Uterus (tissue), 4 donors: ENCODE results near the gene CD101. TPM values are rescaled to one million over a fixed set of nuclear protein-coding genes. Genes with fewer than 3 reads are reported as not detected.

Experiments
- DNase-seq, 2 donors: peaks; one replicate each; pipeline ENCODE4 v3.0.0-alpha.2; 2019 to 2020
- H3K27ac ChIP-seq, 2 donors: fragments of 200-600 bp; sonication (generic); 1 replicate in 1 of 2; 2 replicates in 1 of 2; pipeline ENCODE4 v1.5.1; 2016 to 2018
- H3K27me3 ChIP-seq, 2 donors: fragments of 200-600 bp; sonication (generic); one replicate each; pipeline ENCODE4 v1.5.1; 2018 to 2019; ENCODE audit warnings: control low read depth in 1 of 2
- H3K36me3 ChIP-seq, 2 donors: fragments of 200-600 bp; sonication (generic); one replicate each; pipeline ENCODE4 v1.5.1; 2019; ENCODE audit warnings: control low read depth in 1 of 2
- H3K4me1 ChIP-seq, 2 donors: fragments of 200-600 bp; sonication (generic); one replicate each; pipeline ENCODE4 v1.5.1; 2018 to 2019; ENCODE audit warnings: control low read depth in 1 of 2
- H3K4me3 ChIP-seq, 2 donors: fragments of 200-600 bp; sonication (generic); 1 replicate in 1 of 2; 2 replicates in 1 of 2; pipeline ENCODE4 v1.5.1; 2018 to 2019; ENCODE audit warnings: mild to moderate bottlenecking in 1 of 2
- H3K9me3 ChIP-seq, 2 donors: fragments of 200-600 bp; sonication (generic); one replicate each; pipeline ENCODE4 v1.5.1; 2019; ENCODE audit warnings: control low read depth in 1 of 2
- CTCF ChIP-seq, 4 experiments: fragments of 200-600 bp in 2 of 4; fragments of 450-650 bp in 2 of 4; sonication (generic) in 2 of 4; IDR thresholded peaks; one replicate each; pipeline ENCODE4 v1.5.1; 2016 to 2019; ENCODE audit warnings: antibody characterized with exemption in 4 of 4, mild to moderate bottlenecking in 2 of 4, moderate library complexity in 1 of 4
- POLR2A ChIP-seq, 2 donors: fragments of 450-650 bp; IDR thresholded peaks; one replicate each; pipeline ENCODE4 v1.6.1; 2016; ENCODE audit warnings: antibody characterized with exemption in 2 of 2, mild to moderate bottlenecking in 1 of 2, moderate library complexity in 1 of 2
- intact Hi-C: fragments of 100-400 bp; cut with DNase I; formaldehyde crosslinking; loops from one replicate; pipeline ENCODE4 v1.15.1; 2023; ENCODE audit warnings: low total_unique reads
- total RNA-seq, 4 donors: library from RNA; depleted of rRNA in 3 of 4; stranded (reverse); fragments of >200 nt in 3 of 4; gene quantifications; one replicate each; pipeline versions ENCODE4 v1.1.0 to v1.2.4, GENCODE V29; 2014 to 2023
- donor health status: DM: yes; HTN: yes; CAD: no.

Gene CD101
- total RNA-seq, 4 donors from 2014 or later, result 2.1 to 4.1 (median 2.6) TPM; not detected in 1

GRCh38 chr1:117047271-117047670, 45.7 kb downstream of the CD101 start:
- H3K27ac ChIP-seq, result no peak overlapping the region
- DNase-seq, result no peak
- H3K9me3 ChIP-seq, result no peaks in the 10 kb centered on the region
- H3K27me3 ChIP-seq, result no peaks in the 10 kb centered on the region
- no peaks in the 10 kb centered on the region for H3K4me1 ChIP-seq
- H3K4me3 ChIP-seq, result no peak overlapping the region
- no peaks in the 10 kb centered on the region for H3K36me3 ChIP-seq
- TF ChIP-seq POLR2A (IDR thresholded peaks at IDR 0.05) (no peak), CTCF (IDR thresholded peaks at IDR 0.05) (no peak)
- intact Hi-C loops, result no loop called here

GRCh38 chr1:117049857-117050256, 48.3 kb downstream of the CD101 start:
- no peak for DNase-seq
- H3K27ac ChIP-seq, result no peak overlapping the region
- no peaks in the 10 kb centered on the region for H3K27me3 ChIP-seq
- intact Hi-C loops, result no loop called here
- H3K4me3 ChIP-seq, result no peak overlapping the region
- no peaks in the 10 kb centered on the region for H3K4me1 ChIP-seq
- H3K36me3 ChIP-seq, result no peaks in the 10 kb centered on the region
- TF ChIP-seq POLR2A (IDR thresholded peaks at IDR 0.05) (no peak), CTCF (IDR thresholded peaks at IDR 0.05) (no peak)
- no peaks in the 10 kb centered on the region for H3K9me3 ChIP-seq

- intact Hi-C loops, result no loop called here
- DNase-seq, result no peak
- H3K27ac ChIP-seq, result peak overlapping the region; percentile 56 to 64
- H3K27me3 ChIP-seq, result no peaks in the 10 kb centered on the region
- H3K4me1 ChIP-seq, result no peaks in the 10 kb centered on the region
- H3K4me3 ChIP-seq, result no peak overlapping the region
- no peaks in the 10 kb centered on the region for H3K9me3 ChIP-seq
- H3K36me3 ChIP-seq, result no peaks in the 10 kb centered on the region
- TF ChIP-seq CTCF (IDR thresholded peaks at IDR 0.05) (no peak), POLR2A (IDR thresholded peaks at IDR 0.05) (no peak)
These were observed 49.9 kb downstream of the CD101 start for GRCh38 chr1:117051224-117052064.

GRCh38 chr1:117054068-117054467, 52.5 kb downstream of the CD101 start:
- H3K9me3 ChIP-seq, result no peaks in the 10 kb centered on the region
- no peak overlapping the region for H3K4me3 ChIP-seq
- H3K36me3 ChIP-seq, result no peaks in the 10 kb centered on the region
- H3K27ac ChIP-seq, result no peak overlapping the region
- H3K27me3 ChIP-seq, result no peaks in the 10 kb centered on the region
- intact Hi-C loops, result no loop called here
- TF ChIP-seq POLR2A (IDR thresholded peaks at IDR 0.05) (no peak), CTCF (IDR thresholded peaks at IDR 0.05) (no peak)
- DNase-seq, result no peak
- no peaks in the 10 kb centered on the region for H3K4me1 ChIP-seq

- peaks cover 0 to 5% of the 10 kb centered on the region in 2 donors for H3K4me1 ChIP-seq
- H3K27ac ChIP-seq, result no peak overlapping the region
- no peaks in the 10 kb centered on the region for H3K27me3 ChIP-seq
- TF ChIP-seq POLR2A (IDR thresholded peaks at IDR 0.05) (no peak), CTCF (IDR thresholded peaks at IDR 0.05) (no peak)
- H3K4me3 ChIP-seq, result no peak overlapping the region
- no peaks in the 10 kb centered on the region for H3K36me3 ChIP-seq
- H3K9me3 ChIP-seq, result no peaks in the 10 kb centered on the region
- intact Hi-C loops, result loop anchor here (5.0 kb wide), 1 partner anchor 322 kb away; no protein-coding TSS in a partner anchor
- DNase-seq, result no peak
These were observed 57.2 kb downstream of the CD101 start for GRCh38 chr1:117058810-117059209.
